ENCODE data around the gene PTPN21. TPM values are rescaled to one million over a fixed set of nuclear protein-coding genes. Genes with fewer than 3 reads are reported as not detected.

PTPN21 gene
- total and polyA plus RNA-seq, 9 of the 15 experiments (the other 6 are each of a cell fraction or from before 2014, with no cell fraction given) = 0.06 to 1.9 (median 0.94) TPM

- 0 out of 4 replicates have a peak, but pooled peaks have one; percentile 61 to 62 for TF ChIP-seq UBTF (IDR thresholded peaks at IDR 0.05; ENCODE audit: borderline replicate concordance in 1 of 2, low read depth in 2 of 2, low read length in 2 of 2)
- no peak for TF ChIP-seq RERE (CRISPR knock-in tag; IDR thresholded peaks at IDR 0.05; ENCODE audit: borderline replicate concordance)
- no peak for TF ChIP-seq SFPQ (IDR thresholded peaks at IDR 0.05; ENCODE audit: low read depth, low read length)
- no peak for TF ChIP-seq HMG20B (CRISPR knock-in tag; IDR thresholded peaks at IDR 0.05)
- no peak for TF ChIP-seq NFRKB (IDR thresholded peaks at IDR 0.05; ENCODE audit: low read depth)
- TF ChIP-seq SMARCE1 (IDR thresholded peaks at IDR 0.05) = no peak
- no peak for TF ChIP-seq ELK1 (CRISPR knock-in tag; IDR thresholded peaks at IDR 0.05)
- TF ChIP-seq ZMIZ1 (IDR thresholded peaks at IDR 0.05; ENCODE audit: low read depth in 2 of 2, low read length in 2 of 2) = no peak
- TF ChIP-seq TCF7 (IDR thresholded peaks at IDR 0.05; ENCODE audit: borderline replicate concordance) = no peak
- TF ChIP-seq CBX2 (IDR thresholded peaks at IDR 0.05; ENCODE audit: insufficient read depth, low read length, poor library complexity, severe bottlenecking) = no peak
- no peak for TF ChIP-seq KHSRP (IDR thresholded peaks at IDR 0.05)
Measured at GRCh38 chr14:88562831-88563686, 8.3 kb upstream of the PTPN21 start, which contains the start of gene ZC3H14 (continued).
